Stomach (tissue), 4 donors: ENCODE measurements around the gene STK32C.

Source experiments
- CTCF ChIP-seq, 7 experiments: fragments of 450-650 bp in 4 of 7; fragments of 200-600 bp in 3 of 7; sonication (generic) in 3 of 7; IDR thresholded peaks; one replicate each; pipeline ENCODE4 v1.5.1; 2016 to 2019; ENCODE audit warnings: antibody characterized with exemption in 7 of 7, control low read depth in 2 of 7, mild to moderate bottlenecking in 1 of 7
- EP300 ChIP-seq: sonication (generic); formaldehyde crosslinking; IDR thresholded peaks from one replicate; pipeline ENCODE4 v1.6.1; 2017; ENCODE audit warnings: antibody characterized with exemption
- POLR2AphosphoS5 ChIP-seq, 3 donors: sonication (generic); formaldehyde crosslinking; IDR thresholded peaks; one replicate each; pipeline ENCODE4 v1.6.1; 2016; ENCODE audit warnings: antibody characterized with exemption in 3 of 3

GRCh38 chr10:132273304-132273944 is 34.3 kb downstream of the STK32C start:
- TF ChIP-seq CTCF (IDR thresholded peaks at IDR 0.05): no peak
- TF ChIP-seq POLR2AphosphoS5 (IDR thresholded peaks at IDR 0.05): no peak
- no peak for TF ChIP-seq EP300
